GM20000 (cell line): ENCODE results near the gene POFUT1.

Experiments
- DNase-seq: peaks from one replicate; pipeline ENCODE4 v3.0.0; 2012; ENCODE audit warnings: low spot score
- CTCF ChIP-seq: IDR thresholded peaks from 2 replicates; pipeline ENCODE4 v1.5.1; 2012; ENCODE audit warnings: mild to moderate bottlenecking, control low read depth; ENCODE audit errors: extremely low read depth, missing control alignments

Gene POFUT1

GRCh38 chr20:32215147-32215546 is 7.5 kb downstream of the POFUT1 start:
- no peak for TF ChIP-seq CTCF
- DNase-seq, result no peak

- DNase-seq, result no peak
- no peak for TF ChIP-seq CTCF
Observed at GRCh38 chr20:32215729-32216128, 8.0 kb downstream of the POFUT1 start.

GRCh38 chr20:32216179-32217142 is 8.8 kb downstream of the POFUT1 start:
- no peak for DNase-seq
- no peak for TF ChIP-seq CTCF

GRCh38 chr20:32218156-32218900 is 10.6 kb downstream of the POFUT1 start:
- DNase-seq, result no peak
- TF ChIP-seq CTCF, result no peak

GRCh38 chr20:32224463-32224862 is 16.8 kb downstream of the POFUT1 start:
- DNase-seq, result no peak
- TF ChIP-seq CTCF, result no peak

GRCh38 chr20:32226391-32226790 is 18.7 kb downstream of the POFUT1 start:
- TF ChIP-seq CTCF, result no peak
- no peak for DNase-seq

- no peak for DNase-seq
- TF ChIP-seq CTCF, result no peak
Observed at GRCh38 chr20:32227306-32227705, 19.6 kb downstream of the POFUT1 start.
